A172 (cell line): Measurements from ENCODE around the gene TFAP2B. TPM values are rescaled to one million over a fixed set of nuclear protein-coding genes. Genes with fewer than 3 reads are reported as not detected.

Source experiments
- DNase-seq: peaks from one replicate; pipeline ENCODE4 v3.0.0-alpha.2; 2015; ENCODE audit warnings: low spot score
- total RNA-seq: library from RNA; depleted of rRNA; stranded (reverse); fragments of >200 nt; shearing (Covaris generic); gene quantifications from 2 replicates; pipeline ENCODE4 v1.2.3, GENCODE V29; 2014; rRNA removed

The TFAP2B gene
- total RNA-seq, 1 experiment from 2014 or later: not detected

GRCh38 chr6:50848989-50849795 is 30.5 kb downstream of the TFAP2B start:
- no peak for DNase-seq

GRCh38 chr6:50849796-50850180 is 31.1 kb downstream of the TFAP2B start:
- DNase-seq: no peak

- no peak for DNase-seq
Measured at GRCh38 chr6:50850223-50851048, 31.8 kb downstream of the TFAP2B start.

GRCh38 chr6:50851049-50851845 is 32.6 kb downstream of the TFAP2B start:
- no peak for DNase-seq

- DNase-seq: no peak
Measured at GRCh38 chr6:50853939-50854338, 35.3 kb downstream of the TFAP2B start.

- no peak for DNase-seq
Measured at GRCh38 chr6:50861692-50862091, 43.0 kb downstream of the TFAP2B start.

- DNase-seq: no peak
Measured at GRCh38 chr6:50862176-50862575, 43.5 kb downstream of the TFAP2B start.

- no peak for DNase-seq
Measured at GRCh38 chr6:50864601-50865000, 45.9 kb downstream of the TFAP2B start.

GRCh38 chr6:50868466-50868865 is 49.8 kb downstream of the TFAP2B start:
- DNase-seq: no peak

- no peak for DNase-seq
Measured at GRCh38 chr6:50873167-50873566, 54.5 kb downstream of the TFAP2B start.

GRCh38 chr6:50884364-50884763 is 65.7 kb downstream of the TFAP2B start:
- no peak for DNase-seq

- no peak for DNase-seq
Measured at GRCh38 chr6:50887112-50887511, 68.4 kb downstream of the TFAP2B start.

- DNase-seq: no peak
Measured at GRCh38 chr6:50889497-50889896, 70.8 kb downstream of the TFAP2B start.

- DNase-seq: no peak
Measured at GRCh38 chr6:50889935-50890334, 71.3 kb downstream of the TFAP2B start.

GRCh38 chr6:50890579-50890978 is 71.9 kb downstream of the TFAP2B start:
- DNase-seq: no peak

- DNase-seq: no peak
Measured at GRCh38 chr6:50891290-50891689, 72.6 kb downstream of the TFAP2B start.

Other genes starting within 250 kb of the TFAP2B start
- gene TFAP2D, start 105.3 kb upstream of the TFAP2B start, total RNA-seq: not detected in 2 replicates